Measurements from ENCODE around the gene B4GALT4. TPM values are rescaled to one million over a fixed set of nuclear protein-coding genes. Genes with fewer than 3 reads are reported as not detected.
"Not testable (repeated sequence)": the region's sequence is repeated elsewhere in the genome, so short reads cannot be mapped to it uniquely, and the experiment has no call there.

B4GALT4 gene
- total RNA-seq, 1 experiment from 2014 or later = 18.3 TPM

DNA sequence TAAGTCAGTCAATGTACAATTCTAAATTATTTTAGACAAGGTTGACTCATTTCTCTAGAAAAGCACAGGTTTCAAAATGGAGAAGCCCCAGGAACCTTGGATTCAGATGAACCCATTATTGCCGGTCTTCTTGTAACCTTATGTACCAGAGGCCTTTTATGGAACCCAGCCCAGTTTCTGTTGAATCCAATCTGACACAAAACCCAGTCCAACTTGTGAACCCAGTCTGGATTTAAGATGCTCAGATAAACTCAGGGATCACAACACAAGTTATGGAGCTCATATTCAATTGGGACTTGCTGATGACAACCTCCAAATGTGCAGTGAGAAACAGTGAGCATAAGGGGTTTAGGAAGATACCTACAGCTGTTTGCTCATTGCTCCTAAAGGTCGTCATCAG, 16.4 kb upstream of the B4GALT4 start:
- Mint-ChIP-seq H3K4me3 (ENCODE audit: unreplicated experiment) (no peak overlapping the region), H3K9me3 (ENCODE audit: unreplicated experiment) (no peaks in the 10 kb centered on the region), H3K36me3 (ENCODE audit: insufficient read depth, unreplicated experiment) (no peaks in the 10 kb centered on the region), H3K27me3 (ENCODE audit: insufficient read depth, unreplicated experiment) (no peaks in the 10 kb centered on the region), H3K27ac (ENCODE audit: low read depth, unreplicated experiment) (no peak overlapping the region), H3K4me1 (ENCODE audit: insufficient read depth, unreplicated experiment) (no peaks in the 10 kb centered on the region)
- intact Hi-C loops (cut with micrococcal nuclease) = no loop called here
- CTCF ChIA-PET = interaction anchor here (2.7 kb wide), 1 partner anchor 373 kb away, joined by 8 read pairs; no protein-coding TSS in a partner anchor
- POLR2A ChIA-PET = no interaction called here
- DNase-seq (ENCODE audit: unreplicated experiment) = no peak
- BruUV-seq (replicated peaks) = no TSS peak
- TF ChIP-seq, protein P1, sequence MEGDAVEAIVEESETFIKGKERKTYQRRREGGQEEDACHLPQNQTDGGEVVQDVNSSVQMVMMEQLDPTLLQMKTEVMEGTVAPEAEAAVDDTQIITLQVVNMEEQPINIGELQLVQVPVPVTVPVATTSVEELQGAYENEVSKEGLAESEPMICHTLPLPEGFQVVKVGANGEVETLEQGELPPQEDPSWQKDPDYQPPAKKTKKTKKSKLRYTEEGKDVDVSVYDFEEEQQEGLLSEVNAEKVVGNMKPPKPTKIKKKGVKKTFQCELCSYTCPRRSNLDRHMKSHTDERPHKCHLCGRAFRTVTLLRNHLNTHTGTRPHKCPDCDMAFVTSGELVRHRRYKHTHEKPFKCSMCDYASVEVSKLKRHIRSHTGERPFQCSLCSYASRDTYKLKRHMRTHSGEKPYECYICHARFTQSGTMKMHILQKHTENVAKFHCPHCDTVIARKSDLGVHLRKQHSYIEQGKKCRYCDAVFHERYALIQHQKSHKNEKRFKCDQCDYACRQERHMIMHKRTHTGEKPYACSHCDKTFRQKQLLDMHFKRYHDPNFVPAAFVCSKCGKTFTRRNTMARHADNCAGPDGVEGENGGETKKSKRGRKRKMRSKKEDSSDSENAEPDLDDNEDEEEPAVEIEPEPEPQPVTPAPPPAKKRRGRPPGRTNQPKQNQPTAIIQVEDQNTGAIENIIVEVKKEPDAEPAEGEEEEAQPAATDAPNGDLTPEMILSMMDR (IDR thresholded peaks at IDR 0.05; ENCODE audit: unreplicated experiment) = no peak

DNA sequence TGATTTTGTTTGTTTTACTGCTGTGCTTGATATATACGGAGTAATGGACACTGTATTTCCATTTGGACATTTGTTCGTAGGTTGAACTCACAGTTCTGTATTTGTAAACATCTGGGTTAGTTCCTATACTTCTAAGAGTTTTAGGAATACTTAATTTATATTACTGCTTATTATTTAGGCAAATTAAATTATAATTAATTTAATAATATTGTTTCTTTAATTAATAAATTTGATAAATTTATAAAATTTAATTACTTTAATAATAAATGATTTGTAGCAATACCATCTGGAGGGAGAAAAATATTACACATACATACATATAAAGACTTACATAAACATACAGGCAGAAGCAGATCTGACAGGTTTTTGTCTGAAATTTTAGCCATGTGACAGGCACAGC, 14.5 kb upstream of the B4GALT4 start:
- BruUV-seq (replicated peaks) = no TSS peak
- Mint-ChIP-seq H3K27me3 (ENCODE audit: insufficient read depth, unreplicated experiment) (no peaks in the 10 kb centered on the region), H3K4me1 (ENCODE audit: insufficient read depth, unreplicated experiment) (no peaks in the 10 kb centered on the region), H3K36me3 (ENCODE audit: insufficient read depth, unreplicated experiment) (no peaks in the 10 kb centered on the region), H3K4me3 (ENCODE audit: unreplicated experiment) (no peak overlapping the region), H3K27ac (ENCODE audit: low read depth, unreplicated experiment) (no peak overlapping the region), H3K9me3 (ENCODE audit: unreplicated experiment) (no peaks in the 10 kb centered on the region)
- ChIA-PET CTCF (no interaction called here), POLR2A (no interaction called here)
- DNase-seq (ENCODE audit: unreplicated experiment) = no peak
- TF ChIP-seq, protein P1 (IDR thresholded peaks at IDR 0.05; ENCODE audit: unreplicated experiment) = no peak
- intact Hi-C loops (cut with micrococcal nuclease) = no loop called here

DNA sequence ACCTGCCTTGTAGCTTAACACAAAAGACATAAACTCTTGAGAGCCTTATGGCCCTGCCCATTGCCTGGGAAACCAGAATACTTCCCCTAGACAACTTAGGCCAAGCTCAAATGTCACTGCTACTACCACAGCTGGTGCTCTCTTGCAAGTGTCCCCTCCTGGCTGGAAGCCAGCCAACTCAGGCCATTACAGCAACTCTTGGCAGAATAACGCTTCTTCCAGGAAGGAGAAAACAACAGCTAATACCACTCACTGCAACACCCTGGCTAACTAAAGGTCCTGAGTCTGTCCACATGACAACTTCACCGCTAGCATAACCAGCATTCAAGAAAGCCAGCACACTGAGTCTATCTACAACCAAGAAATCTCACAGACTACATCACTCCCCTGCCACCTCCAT, 5.1 kb upstream of the B4GALT4 start:
- no peak for DNase-seq (ENCODE audit: unreplicated experiment)
- H3K4me3 Mint-ChIP-seq (ENCODE audit: unreplicated experiment) = no peak overlapping the region
- H3K9me3 Mint-ChIP-seq (ENCODE audit: unreplicated experiment) = peaks cover 7% of the 10 kb centered on the region
- no peaks in the 10 kb centered on the region for H3K27me3 Mint-ChIP-seq (ENCODE audit: insufficient read depth, unreplicated experiment)
- intact Hi-C loops (cut with micrococcal nuclease) = no loop called here
- ChIA-PET POLR2A (interaction anchor here (1.2 kb wide), 1 partner anchor 47 kb away, joined by 3 read pairs; no protein-coding TSS in a partner anchor), CTCF (interaction anchor here (0.6 to 7.6 kb wide), 6 partner anchors 24 to 436 kb away, joined by 3 to 118 read pairs (median 4); partner anchors contain the start of gene TEX55)
- no peaks in the 10 kb centered on the region for H3K4me1 Mint-ChIP-seq (ENCODE audit: insufficient read depth, unreplicated experiment)
- no peaks in the 10 kb centered on the region for H3K36me3 Mint-ChIP-seq (ENCODE audit: insufficient read depth, unreplicated experiment)
- BruUV-seq (replicated peaks) = no TSS peak
- TF ChIP-seq, protein P1 (IDR thresholded peaks at IDR 0.05; ENCODE audit: unreplicated experiment) = no peak
- H3K27ac Mint-ChIP-seq (ENCODE audit: low read depth, unreplicated experiment) = no peak overlapping the region

DNA sequence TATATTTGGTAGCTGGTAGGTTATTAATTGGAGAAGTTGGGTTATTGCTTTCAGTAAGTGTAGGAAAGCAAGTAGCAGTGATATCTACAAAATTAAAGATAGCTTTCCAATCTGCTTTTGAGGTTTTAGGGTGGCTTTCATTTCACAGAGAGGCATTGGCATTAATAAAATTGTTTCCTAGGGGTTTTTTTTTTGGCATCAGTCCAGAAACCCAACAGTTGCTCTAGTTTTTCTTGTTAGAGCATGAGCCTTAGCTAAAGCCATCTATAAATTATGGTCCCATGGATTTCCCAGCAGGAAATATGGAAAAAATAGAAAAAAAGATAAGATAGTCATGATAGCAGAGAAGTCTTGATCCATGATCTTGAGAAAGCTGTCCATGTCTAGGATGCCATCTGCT, 3.0 kb upstream of the B4GALT4 start:
- H3K4me3 Mint-ChIP-seq (ENCODE audit: unreplicated experiment) = no peak overlapping the region
- ChIA-PET POLR2A (no interaction called here), CTCF (interaction anchor here (0.5 to 7.6 kb wide), 7 partner anchors 22 to 436 kb away, joined by 3 to 118 read pairs (median 3); partner anchors contain the start of gene TEX55)
- H3K27ac Mint-ChIP-seq (ENCODE audit: low read depth, unreplicated experiment) = no peak overlapping the region
- no peaks in the 10 kb centered on the region for H3K27me3 Mint-ChIP-seq (ENCODE audit: insufficient read depth, unreplicated experiment)
- H3K36me3 Mint-ChIP-seq (ENCODE audit: insufficient read depth, unreplicated experiment) = no peaks in the 10 kb centered on the region
- no peak for DNase-seq (ENCODE audit: unreplicated experiment)
- peaks cover 6% of the 10 kb centered on the region for H3K4me1 Mint-ChIP-seq (ENCODE audit: insufficient read depth, unreplicated experiment)
- BruUV-seq (replicated peaks) = no TSS peak
- TF ChIP-seq, protein P1 (IDR thresholded peaks at IDR 0.05; ENCODE audit: unreplicated experiment) = no peak
- intact Hi-C loops (cut with micrococcal nuclease) = no loop called here
- H3K9me3 Mint-ChIP-seq (ENCODE audit: unreplicated experiment) = no peaks in the 10 kb centered on the region

DNA sequence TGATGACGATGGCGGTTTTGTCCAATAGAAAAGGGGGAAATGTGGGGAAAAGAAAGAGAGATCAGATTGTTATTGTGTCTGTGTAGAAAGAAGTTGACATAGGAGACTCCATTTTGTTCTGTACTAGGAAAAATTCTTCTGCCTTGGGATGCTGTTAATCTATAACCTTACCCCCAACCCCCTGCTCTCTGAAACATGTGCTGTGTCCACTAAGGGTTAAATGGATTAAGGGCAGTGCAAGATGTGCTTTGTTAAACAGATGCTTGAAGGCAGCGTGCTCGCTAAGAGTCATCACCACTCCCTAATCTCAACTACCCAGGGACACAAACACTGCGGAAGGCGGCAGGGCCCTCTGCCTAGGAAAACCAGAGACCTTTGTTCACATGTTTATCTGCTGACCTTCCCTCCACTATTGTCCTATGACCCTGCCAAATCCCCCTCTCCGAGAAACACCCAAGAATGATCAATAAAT, 2.4 kb upstream of the B4GALT4 start:
- CTCF ChIA-PET = interaction anchor here (0.5 to 7.6 kb wide), 5 partner anchors 98 to 437 kb away, joined by 3 to 118 read pairs (median 4); partner anchors contain the start of gene TEX55
- DNase-seq (ENCODE audit: unreplicated experiment); H3K36me3 Mint-ChIP-seq (ENCODE audit: insufficient read depth, unreplicated experiment); H3K9me3 Mint-ChIP-seq (ENCODE audit: unreplicated experiment); POLR2A ChIA-PET; H3K27me3 Mint-ChIP-seq (ENCODE audit: insufficient read depth, unreplicated experiment); H3K4me3 Mint-ChIP-seq (ENCODE audit: unreplicated experiment); intact Hi-C loops (cut with micrococcal nuclease); H3K27ac Mint-ChIP-seq (ENCODE audit: low read depth, unreplicated experiment); BruUV-seq (replicated peaks); H3K4me1 Mint-ChIP-seq (ENCODE audit: insufficient read depth, unreplicated experiment): not testable (repeated sequence)

DNA sequence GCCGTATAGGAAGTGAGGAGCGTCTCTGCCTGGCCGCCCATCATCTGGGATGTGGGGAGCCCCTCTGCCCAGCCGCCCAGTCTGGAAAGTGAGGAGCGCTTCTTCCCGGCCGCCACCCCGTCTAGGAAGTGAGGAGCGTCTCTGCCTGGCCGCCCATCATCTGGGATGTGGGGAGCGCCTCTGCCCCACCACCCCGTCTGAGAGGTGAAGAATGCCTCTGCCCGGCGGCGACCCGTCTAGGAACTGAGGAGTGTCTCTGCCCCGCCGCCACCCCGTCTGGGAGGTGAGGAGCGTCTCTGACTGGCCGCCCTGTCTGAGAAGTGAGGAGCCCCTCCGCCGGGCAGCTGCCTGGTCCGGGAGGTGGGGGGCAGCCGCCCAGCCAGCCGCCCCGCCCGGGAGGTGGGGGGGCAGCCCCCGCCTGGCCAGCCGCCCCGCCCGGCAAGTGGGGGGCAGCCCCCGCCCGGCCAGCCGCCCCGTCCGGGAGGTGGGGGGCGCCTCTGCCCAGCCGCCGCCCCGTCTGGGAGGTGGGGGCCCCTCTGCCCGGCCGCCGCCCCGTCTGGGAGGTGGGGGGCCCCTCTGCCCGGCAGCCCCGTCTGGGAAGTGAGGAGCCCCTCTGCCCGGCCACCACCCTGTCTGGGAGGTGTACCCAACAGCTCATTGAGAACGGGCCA, 1.8 kb upstream of the B4GALT4 start:
- ChIA-PET CTCF (interaction anchor here (0.6 to 7.6 kb wide), 7 partner anchors 49 to 359 kb away, joined by 3 to 118 read pairs (median 4); partner anchors contain the start of gene TEX55), POLR2A (interaction anchor here (1.8 kb wide), 1 partner anchor 35 kb away, joined by 9 read pairs; no protein-coding TSS in a partner anchor)
- DNase-seq (ENCODE audit: unreplicated experiment); BruUV-seq (replicated peaks); H3K27me3 Mint-ChIP-seq (ENCODE audit: insufficient read depth, unreplicated experiment); H3K9me3 Mint-ChIP-seq (ENCODE audit: unreplicated experiment); H3K4me1 Mint-ChIP-seq (ENCODE audit: insufficient read depth, unreplicated experiment); H3K27ac Mint-ChIP-seq (ENCODE audit: low read depth, unreplicated experiment); H3K36me3 Mint-ChIP-seq (ENCODE audit: insufficient read depth, unreplicated experiment); H3K4me3 Mint-ChIP-seq (ENCODE audit: unreplicated experiment); intact Hi-C loops (cut with micrococcal nuclease): not testable (repeated sequence)

Data from MCF 10A (cell line).